ENCODE results near the gene SETBP1.

The SETBP1 gene

DNA sequence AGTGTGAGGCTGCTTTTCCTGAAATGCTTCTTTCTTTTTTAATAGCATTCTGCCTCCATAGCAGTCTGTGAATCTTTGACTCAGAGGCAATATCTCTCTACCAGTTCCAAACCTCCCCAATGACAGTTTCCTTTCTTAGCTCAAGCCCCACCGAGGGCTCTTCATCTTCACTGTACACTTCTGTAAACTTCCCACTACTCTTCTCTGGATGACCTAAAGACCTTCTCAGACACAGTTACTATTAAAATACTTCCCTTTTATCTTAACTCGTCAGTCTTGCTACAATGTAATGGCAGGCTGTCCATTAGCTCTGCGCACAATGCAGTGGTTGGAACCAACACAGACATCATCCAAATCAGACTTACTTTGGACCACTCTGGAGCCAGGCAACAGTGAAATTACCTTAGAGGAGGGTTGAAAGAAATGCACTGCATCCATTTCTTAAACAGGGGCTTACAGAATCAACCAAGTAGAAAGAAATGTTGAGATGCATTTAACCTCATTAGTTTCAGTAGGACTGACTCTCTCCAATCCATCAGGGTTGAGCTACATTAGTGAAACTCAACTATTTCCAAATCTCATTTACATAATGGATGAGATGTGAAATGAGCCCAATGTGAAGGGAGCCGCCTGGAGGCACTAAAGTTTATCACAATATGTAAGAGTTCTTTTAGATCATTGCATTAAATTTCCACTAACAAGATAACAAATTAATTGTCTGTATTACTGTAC lies 343.8 kb downstream of the SETBP1 start:
- no peak for DNase-seq (ENCODE audit: low read depth in 2 of 2)

DNA sequence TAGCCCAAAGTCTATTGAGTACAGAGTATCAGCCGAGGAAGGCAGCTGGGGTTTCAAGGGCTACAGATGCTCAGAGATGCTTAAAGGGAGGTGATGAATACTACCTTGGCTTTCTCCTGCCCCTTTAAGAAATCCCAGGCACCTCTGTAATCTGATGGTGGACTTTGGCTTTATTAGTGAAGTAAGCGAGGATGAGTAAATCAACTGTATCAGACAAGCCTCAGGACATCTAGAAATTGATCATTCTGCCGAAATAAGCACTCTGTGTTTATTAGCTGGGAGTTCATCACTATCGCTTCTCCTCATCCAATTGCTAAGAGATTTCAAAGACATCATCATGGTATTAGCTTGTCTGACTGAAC lies 344.4 kb downstream of the SETBP1 start:
- DNase-seq (ENCODE audit: low read depth in 2 of 2): no peak

DNA sequence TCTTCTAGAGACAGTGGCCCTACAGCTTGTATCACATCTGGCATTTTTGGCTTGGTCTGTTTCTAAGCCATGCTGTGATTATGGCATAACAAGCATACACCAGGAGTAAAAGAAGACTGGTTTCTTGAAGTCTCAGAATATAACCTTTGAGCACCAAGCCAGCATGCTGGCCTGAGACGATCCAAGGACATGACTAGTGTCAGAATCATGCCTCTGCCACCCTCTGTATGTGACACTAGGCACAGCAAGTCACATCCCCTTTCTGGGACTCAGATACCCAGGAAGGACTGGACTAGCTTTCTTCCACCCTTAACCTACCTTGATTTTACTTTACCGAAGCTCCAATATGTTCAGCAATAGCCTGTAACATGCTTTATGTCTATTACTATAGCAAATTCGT lies 345.5 kb downstream of the SETBP1 start:
- DNase-seq (ENCODE audit: low read depth in 2 of 2): no peak

DNA sequence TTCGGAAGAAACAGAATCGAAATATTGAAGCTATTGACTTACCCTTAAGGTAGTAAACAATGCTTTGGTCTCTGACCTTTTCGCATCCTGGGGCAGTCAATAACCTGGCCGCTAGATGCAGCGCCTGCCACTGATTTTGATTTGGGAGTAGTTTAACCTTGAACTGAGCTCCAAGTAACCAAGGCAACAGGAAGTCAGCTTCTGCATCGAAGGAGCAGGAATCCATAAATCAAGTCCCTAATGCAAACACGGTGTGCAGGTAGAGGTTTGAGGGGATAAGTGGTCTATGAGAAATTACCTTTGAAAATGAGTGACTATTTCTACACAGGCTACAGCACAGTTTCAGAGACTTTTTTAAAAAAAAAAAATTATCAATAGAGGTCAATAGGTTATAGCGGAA lies 353.5 kb downstream of the SETBP1 start:
- no peak for DNase-seq (ENCODE audit: low read depth in 2 of 2)

DNA sequence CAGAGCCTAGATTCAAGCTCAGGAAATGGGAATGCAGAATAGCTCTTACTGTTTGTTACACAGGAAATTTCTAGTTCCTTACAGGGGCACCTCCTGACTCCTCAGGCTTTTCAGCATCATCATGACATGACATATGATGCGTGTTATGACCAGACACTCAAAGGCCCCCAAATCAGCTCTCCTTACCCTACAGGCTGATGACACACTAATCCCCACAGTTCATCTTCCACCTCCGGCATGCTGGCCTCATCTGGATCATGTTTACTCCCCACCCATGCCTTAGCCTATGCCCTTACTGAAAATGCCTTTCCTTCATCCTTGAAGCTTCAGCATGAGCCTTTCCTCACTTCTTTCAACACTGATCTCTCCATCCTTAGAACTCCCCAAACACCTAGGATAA lies 356.9 kb downstream of the SETBP1 start:
- DNase-seq (ENCODE audit: low read depth in 2 of 2): no peak

DNA sequence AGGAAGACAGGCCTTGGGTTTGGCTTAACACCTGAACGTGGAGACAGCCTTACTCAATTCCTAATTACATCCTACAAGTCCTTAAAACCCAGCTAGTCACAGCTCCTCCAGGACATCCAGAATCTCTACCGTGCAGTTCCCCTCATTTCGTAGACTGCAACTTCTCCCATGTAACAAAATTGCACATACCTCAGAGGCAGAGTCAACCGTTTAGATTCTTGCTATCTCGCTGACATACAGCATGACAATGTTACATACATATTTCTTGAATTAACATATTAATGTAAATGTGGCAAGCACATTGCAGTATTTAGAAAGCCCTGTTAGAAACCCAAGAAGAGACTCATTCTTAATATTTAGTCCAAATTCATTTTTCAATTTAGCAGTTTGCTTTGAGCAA lies 358.7 kb downstream of the SETBP1 start:
- DNase-seq (ENCODE audit: low read depth in 2 of 2): no peak

DNA sequence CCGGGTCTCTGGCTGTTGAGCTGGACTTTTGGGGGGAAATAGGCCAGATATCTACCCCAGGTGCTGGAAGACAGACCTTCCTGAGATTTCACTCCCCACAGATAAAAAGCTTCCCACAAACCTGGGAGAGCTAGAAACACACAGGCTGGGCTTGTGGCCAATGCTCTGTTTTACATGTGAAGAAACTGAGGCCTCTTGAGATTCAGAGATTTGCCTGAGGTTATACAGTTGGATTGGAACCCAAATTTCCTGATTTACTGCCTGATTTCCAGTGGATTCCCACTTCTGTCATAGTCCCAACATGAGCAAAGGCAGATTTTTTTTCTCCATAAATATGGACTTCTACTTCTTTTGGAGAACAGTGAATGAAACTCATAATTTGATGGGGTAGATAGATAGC lies 360.2 kb downstream of the SETBP1 start:
- DNase-seq (ENCODE audit: low read depth in 2 of 2): no peak

DNA sequence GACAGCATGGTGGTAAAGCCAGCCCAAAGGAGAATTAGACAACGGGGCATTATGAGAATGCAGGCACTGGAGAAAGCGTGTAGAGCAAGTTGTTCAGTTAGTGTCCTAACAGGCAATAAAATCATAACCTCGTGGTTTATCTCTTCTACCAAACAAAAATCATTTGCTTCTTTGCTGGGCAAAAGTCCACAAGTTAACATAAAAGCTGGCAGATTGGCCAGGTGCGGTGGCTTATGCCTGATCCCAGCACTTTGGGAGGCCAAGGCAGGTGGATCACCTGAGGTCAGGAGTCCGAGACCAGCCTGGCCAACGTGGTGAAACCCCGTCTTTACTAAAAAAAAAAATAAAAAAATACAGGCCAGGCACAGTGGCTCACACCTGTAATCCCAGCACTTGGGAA lies 364.1 kb downstream of the SETBP1 start:
- DNase-seq (ENCODE audit: low read depth in 2 of 2): no peak

DNA sequence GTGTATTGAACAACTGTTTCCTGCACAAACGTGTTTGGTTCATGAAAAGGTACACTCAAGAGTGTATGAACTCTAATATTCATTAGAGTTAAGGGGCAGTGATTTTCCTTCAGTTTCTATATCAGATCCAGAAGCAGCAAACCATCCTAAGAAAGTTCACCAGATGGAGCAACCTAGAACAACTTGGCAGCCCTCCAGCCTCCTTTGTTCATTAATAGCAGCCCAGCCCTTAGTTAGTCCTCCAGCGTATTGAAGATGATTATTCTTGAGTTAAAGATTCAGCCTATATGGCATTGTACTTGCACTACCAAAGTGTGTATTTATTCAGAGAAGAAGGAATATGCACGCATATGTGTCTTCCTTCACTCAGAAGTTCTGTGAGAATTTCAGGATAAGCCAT lies 365.5 kb downstream of the SETBP1 start:
- no peak for DNase-seq (ENCODE audit: low read depth in 2 of 2)

DNA sequence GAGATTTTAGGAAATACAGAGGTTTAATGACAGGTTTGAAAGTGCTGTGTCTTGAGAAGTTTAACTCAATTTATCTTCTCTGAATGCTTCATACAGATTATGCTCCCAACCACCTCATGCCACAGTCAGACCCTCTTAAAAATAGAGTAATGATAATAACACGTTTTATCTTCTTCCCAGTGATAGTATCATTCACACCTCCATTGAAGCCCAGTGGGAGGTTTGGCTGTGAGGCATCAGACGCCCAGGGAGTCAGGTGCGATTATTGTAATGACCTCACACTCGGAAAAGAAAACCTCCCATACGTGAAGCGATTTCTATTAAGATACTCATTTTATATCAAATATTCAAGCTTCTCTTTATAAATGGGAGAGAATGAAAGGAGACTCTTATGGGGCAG lies 366.3 kb downstream of the SETBP1 start:
- no peak for DNase-seq (ENCODE audit: low read depth in 2 of 2)

DNA sequence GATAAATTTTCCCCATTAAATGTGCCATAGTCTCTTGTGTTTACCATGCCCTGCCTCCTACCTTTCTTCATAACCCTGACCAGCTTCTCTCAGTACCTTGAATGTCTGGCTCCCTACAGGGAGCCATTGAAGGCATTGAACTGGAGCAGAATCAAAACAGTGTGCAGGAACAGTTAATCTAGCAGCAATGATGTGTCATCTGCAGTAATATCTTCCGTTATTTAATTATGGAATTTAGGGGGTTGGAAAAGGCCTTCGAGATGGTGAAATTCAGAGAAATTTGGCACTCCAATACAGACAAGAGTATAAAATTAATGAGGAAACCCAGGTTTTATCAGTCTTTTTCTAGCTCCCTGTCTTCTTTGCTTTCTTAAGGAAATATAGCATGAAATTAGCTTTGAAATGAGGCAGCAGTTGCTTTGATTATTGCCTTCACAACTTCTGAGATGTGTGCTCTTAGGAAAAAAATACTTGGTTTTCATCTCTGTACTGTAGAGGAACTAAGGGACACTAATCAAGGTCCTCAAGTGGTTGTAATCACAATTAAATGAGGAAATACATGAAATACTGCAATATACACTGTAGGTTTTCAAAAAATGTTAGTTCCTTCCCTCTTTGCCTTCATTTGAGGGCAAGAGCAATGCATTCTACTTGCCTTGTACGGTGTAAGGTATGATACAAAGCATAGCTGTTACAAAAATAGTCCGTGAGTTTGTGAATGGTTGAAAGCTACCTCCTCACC lies 369.1 kb downstream of the SETBP1 start:
- no peak for DNase-seq (ENCODE audit: low read depth in 2 of 2)

DNA sequence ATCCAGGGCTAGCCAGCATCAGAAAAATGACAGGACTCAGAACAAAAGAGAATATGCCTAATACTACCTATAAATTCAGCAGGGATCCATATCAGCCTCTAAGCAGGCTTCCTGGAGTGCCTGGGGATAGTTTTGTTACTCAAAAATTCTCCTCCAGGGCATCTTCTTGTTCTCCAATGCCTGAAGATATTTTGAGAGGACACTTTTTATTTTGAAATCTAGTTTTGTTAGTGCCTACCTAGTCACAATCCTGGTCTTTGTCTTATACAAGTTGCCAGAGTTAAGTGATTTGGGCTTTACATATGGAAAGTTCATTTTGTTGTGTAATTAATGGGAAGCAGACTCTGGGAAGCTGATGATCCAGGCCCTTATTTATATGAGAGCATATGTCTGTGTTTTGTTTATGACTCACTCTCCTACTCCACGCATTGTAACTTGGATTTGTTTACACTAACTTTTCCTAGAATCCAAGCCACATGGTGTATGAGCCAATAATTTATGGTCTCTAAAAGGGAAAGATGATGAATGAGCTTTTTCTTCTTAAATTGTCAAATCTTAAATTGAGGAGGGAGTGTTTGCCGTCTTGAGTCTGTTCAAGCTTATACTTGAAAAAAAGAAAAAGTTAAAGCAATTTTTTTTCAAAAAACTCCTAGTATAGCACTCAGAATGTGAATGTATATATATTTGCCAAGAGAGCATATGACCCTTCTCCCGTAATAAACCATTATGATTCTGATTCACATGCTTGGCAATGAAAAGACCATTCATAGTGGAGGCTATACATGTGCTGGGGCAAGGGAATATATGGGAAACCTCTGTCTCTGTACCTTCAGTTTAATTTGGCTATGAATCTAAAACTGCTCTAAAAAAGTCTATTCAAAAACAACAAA lies 370.3 kb downstream of the SETBP1 start:
- no peak for DNase-seq (ENCODE audit: low read depth in 2 of 2)

DNA sequence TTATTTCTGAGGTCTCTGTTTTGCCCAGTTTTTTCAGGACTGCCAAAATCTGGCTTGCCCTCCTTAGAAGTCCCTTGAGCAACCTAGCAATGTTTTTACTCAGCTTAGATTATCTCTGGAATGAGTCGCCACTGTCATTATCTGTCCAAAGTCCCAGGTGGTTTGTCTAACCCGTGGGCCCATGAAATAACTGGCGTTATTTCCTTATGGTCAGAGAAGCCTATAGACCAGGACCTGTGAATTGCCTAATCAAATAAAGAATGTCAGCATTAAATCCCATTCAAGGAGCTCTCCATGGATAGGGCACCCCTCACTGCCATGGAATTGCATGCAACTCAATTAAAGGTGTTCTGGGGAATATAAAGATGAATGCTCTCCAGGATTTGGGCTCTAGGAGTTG lies 373.9 kb downstream of the SETBP1 start:
- no peak for DNase-seq (ENCODE audit: low read depth in 2 of 2)

DNA sequence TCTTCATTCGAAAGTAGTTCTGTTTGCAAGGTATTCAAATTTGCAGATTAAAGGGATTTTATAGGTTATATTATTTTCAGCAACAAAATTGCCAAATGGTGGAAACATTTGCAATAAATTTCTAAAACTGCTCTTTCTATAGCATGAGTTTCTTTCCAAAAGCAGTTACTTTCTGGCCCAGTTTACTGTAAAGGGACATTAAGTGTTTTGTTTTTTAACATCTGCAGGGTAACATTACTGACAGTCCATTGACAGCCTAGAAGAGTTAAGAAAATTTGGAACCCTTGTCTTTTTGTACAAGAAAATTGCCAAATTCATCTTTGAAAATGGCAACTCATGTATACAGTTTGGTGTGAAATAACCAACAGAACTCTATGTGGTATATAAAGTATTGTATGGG lies 375.1 kb downstream of the SETBP1 start:
- DNase-seq (ENCODE audit: low read depth in 2 of 2): no peak

DNA sequence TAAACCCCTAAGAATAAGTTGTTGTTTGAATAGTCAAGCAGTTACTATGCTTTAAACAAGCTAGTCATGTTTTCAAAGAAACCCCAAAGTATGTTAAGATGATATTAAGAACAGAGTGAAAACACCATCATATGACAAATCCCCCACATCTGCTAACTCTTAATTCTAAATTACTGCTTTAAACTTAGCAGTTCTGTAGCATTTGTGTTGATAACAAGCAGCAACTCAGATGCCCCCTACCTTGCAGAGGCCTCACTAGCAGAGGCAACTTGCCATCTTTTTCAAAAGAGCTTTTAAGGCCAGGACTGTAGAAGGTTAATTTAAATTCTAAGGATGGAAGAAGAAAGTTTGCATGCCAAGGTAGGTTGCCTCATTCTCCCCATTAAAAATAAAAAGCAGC lies 376.2 kb downstream of the SETBP1 start:
- DNase-seq (ENCODE audit: low read depth in 2 of 2): no peak

DNA sequence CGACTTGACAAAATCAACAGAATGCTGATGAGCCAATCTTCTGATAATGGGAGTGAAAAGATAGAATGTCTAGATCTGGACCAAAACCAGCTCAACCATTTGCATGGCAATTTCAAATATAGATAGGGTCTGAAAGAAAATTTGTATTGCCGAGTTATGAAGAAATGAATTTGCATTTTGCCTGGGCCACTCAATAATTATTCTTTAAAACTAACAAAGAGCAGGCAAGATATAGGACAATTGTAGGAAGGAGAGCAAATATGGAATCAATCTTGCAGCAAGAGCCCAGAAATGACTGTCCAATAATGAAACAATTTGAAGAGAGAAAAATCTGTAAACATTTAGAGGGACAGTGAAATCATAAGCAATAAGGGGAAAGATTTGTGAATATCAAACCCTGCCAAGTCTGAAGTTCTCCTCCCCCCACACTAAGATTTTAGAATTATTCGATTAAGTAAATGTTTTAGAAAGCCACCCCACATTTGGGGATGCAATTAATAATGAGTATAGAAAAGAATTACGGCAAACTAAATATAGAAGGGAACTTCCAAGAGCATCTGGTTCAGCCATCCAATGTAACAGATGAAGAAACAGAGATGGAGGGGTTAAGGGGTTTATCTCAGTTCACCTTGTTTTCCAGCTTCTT lies 377.4 kb downstream of the SETBP1 start:
- no peak for DNase-seq (ENCODE audit: low read depth in 2 of 2)

DNA sequence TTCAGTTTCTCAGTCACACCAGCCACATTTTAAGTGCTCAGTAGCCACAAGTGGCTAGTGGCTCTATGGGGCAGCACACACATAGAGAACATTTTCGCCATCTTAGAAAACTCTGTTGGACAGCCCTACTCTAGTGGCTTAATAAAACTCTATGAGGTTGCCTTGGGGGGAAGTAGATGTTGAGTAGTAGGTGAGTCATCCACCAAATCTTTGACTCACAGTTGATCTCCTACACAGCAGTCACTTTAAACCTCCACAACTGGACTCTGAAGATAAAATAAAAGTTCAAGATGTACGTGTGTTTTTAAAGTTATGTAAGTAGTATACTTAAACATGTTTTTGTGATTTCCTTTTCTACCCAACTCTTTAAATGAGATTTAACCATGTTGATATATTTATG lies 379.0 kb downstream of the SETBP1 start:
- DNase-seq (ENCODE audit: low read depth in 2 of 2): no peak

DNA sequence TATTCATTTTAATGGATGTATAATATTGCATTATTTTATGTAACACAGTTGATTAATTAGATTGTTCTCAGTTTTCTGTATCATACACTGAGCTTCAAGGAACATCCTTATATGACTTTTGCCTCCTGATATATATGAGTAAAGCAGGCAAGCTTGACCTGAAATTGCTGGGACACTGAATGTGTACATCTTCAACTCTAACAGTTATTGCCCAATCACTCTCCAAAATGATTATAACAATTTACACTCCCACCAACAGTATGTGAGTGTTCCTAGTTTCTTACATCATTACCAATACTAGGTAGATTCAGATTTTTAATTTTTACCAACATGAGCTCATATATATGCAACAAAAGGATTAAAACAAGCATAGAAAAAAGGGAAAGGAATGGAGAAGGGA lies 379.4 kb downstream of the SETBP1 start:
- no peak for DNase-seq (ENCODE audit: low read depth in 2 of 2)

DNA sequence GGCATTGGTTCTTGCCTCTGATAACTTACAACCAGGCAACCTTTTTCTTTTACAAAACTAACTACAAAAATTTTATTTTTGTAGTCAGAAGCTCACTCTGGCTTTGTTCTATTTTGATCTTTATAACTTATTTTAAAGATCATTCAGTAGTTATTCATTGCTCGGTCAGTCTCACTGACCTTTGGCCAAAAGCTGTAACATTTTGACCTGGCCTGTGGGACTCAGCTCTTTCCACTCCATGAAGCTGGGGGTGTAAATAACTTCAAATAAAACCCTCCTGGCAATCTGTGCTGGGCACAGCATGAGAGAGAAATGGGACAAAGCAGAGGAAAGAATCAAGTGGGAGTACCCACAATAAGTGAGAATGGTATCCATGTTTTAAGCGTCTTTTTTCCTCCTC lies 380.7 kb downstream of the SETBP1 start:
- DNase-seq (ENCODE audit: low read depth in 2 of 2): no peak

DNA sequence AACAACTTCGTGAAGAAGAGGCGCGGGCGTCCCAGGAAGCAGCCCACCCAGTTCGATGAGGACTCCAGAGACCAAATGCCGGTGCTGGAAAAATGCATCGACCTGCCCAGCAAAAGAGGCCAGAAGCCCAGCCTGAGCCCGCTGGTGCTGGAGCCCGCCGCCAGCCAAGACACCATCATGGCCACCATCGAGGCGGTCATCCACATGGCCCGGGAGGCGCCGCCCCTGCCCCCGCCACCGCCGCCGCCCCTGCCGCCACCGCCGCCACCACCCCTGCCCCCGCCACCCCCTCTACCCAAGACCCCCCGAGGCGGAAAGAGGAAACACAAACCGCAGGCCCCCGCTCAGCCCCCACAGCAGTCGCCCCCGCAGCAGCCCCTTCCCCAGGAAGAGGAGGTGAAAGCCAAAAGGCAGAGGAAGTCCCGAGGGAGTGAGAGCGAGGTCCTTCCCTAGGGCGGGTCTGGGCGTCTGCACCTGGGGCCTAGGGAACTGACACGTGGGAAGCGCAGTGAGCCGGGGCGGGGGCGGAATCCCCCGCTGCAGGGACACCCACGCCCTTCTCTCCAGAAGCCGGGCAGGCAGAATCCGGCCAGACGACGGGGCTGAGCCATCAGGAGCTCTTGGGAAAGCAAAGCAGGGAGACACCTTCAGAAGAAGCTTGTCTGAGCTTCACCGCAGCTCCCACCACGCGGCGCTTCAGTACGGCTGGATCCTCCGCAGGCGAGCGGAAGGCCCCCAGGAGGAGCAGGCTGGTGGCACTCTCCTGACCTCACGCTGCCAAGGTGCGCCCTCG lies 382.8 kb downstream of the SETBP1 start:
- DNase-seq (ENCODE audit: low read depth in 2 of 2): no peak

DNA sequence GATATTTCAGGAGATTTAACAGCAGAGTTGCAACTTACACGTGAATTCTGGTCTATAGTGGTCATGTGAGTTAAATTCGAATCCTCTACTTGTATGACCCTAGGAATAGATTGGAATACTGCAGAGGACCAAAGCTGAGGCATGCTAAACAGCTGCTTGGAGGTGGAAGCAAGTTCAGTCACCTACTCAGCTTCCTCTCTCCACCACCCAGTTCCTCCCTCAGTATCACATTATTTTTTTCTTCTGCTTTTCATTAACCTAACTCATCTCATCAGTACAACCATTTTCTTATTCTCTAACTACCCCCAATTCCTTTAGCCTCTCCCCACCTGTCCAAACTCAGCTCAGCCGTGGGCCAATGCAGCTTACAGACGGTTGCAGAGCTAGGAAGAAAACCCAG lies 385.5 kb downstream of the SETBP1 start:
- no peak for DNase-seq (ENCODE audit: low read depth in 2 of 2)

All from stimulated activated CD4-positive, alpha-beta T cell treated with anti-CD3 and anti-CD28 coated beads, Interleukin-1b, Interleukin-23, amount 100 ng/mL, for 1 hour (primary cell).